Measurements from ENCODE around the gene CAPN5.
A peak's percentile ranks its signal among the peaks of the same experiment; 100 is the strongest.
"Not testable (repeated sequence)": the region's sequence is repeated elsewhere in the genome, so short reads cannot be mapped to it uniquely, and the experiment has no call there.

Gene CAPN5

DNA sequence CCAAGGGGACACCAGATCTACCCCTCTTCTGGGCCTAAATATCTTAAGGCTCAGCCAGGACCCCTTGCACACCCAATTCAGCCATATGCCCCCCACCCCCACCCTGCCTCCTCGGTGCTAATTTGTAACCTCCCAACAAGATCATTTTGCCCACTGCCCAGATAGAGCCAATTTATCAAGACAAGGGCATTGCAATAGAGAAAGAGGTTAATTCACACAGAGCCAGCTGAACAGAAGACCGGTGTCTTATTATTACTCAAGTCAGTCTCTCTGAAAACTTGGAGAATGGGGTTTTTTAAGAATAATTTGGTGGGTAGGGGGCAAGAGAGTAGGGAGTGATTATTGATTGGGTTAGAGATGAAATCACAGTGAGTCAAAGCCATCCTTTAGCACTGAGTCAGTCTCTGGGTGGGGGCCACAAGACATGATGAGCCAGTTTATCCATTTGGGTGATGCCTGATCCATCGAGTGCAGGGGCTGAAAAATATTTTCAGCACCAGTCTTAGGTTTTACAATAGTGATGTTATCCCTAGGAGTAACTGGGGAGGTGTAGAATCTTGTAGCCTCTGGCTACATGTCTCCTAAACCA is 9.9 kb upstream of the CAPN5 start:
- Histone ChIP-seq H3K9me3 (ENCODE audit: control insufficient read depth, low read length) (peaks cover 7% of the 10 kb centered on the region), H3K36me3 (ENCODE audit: control insufficient read depth, insufficient read depth, low read length, severe bottlenecking) (no peaks in the 10 kb centered on the region), H3K27me3 (replicated peaks; ENCODE audit: control insufficient read depth, insufficient read depth, low read length) (no peaks in the 10 kb centered on the region), H3K4me3 (ENCODE audit: low read length) (no peak overlapping the region), H3K4me1 (ENCODE audit: control insufficient read depth, insufficient read depth, low read length) (no peaks in the 10 kb centered on the region), H3K9ac (ENCODE audit: low read length) (no peak overlapping the region)
- no peak for DNase-seq (ENCODE audit: low read depth)

DNA sequence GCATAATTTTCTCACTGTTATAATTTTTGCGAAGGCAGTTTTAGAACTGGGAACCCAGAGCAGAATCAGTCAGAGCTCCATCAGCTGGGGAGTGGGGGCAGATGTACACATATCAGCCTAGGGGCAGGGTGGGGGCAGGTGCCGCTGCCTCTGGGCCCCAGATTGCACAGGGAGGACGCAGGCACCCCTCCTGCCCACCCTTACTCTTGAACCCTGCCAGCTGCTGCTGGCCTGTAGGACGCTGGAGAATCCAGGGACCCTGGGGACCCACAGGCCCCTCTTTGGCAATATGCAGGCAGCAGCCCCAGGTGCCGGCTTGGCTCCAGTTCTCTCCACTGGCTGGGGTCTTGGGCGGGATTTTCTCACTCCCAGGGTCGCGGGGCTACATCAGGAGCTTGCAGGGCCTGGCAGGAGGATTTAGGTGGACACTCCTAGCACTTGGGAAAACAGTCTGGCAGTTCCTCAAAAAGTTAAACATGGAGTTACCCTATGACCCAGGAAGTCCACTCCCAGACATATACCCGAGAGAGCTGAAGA is 8.8 kb upstream of the CAPN5 start:
- DNase-seq (ENCODE audit: low read depth) = no peak
- no peak overlapping the region for H3K4me3 ChIP-seq (ENCODE audit: low read length)
- no peaks in the 10 kb centered on the region for H3K4me1 ChIP-seq (ENCODE audit: control insufficient read depth, insufficient read depth, low read length)
- H3K27me3 ChIP-seq (replicated peaks; ENCODE audit: control insufficient read depth, insufficient read depth, low read length) = no peaks in the 10 kb centered on the region
- H3K9me3 ChIP-seq (ENCODE audit: control insufficient read depth, low read length) = peaks cover 7% of the 10 kb centered on the region
- H3K9ac ChIP-seq (ENCODE audit: low read length) = no peak overlapping the region
- H3K36me3 ChIP-seq (ENCODE audit: control insufficient read depth, insufficient read depth, low read length, severe bottlenecking) = no peaks in the 10 kb centered on the region

DNA sequence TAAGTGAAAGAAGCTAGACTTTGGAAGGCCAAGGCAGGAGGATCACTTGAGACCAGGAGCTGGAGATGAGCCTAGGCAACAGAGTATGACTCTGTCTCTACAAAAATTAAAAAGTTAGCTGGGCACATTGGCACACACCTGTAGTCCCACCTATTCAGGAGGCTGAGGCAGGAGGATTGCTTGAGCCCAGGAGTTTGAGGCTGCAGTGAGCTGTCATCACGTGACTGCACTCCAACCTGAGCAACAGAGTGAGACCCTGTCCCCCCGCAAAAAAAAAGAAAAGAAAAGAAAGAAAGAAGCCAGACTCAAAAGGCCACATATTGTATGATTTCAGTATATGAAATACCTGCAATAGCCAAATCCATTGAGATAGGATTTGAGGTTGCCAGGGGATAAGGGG is 7.9 kb upstream of the CAPN5 start:
- no peak for DNase-seq (ENCODE audit: low read depth)
- no peaks in the 10 kb centered on the region for H3K36me3 ChIP-seq (ENCODE audit: control insufficient read depth, insufficient read depth, low read length, severe bottlenecking)
- H3K27me3 ChIP-seq (replicated peaks; ENCODE audit: control insufficient read depth, insufficient read depth, low read length) = no peaks in the 10 kb centered on the region
- H3K9me3 ChIP-seq (ENCODE audit: control insufficient read depth, low read length) = peaks cover 7% of the 10 kb centered on the region
- no peaks in the 10 kb centered on the region for H3K4me1 ChIP-seq (ENCODE audit: control insufficient read depth, insufficient read depth, low read length)
- no peak overlapping the region for H3K9ac ChIP-seq (ENCODE audit: low read length)
- H3K4me3 ChIP-seq (ENCODE audit: low read length) = no peak overlapping the region

DNA sequence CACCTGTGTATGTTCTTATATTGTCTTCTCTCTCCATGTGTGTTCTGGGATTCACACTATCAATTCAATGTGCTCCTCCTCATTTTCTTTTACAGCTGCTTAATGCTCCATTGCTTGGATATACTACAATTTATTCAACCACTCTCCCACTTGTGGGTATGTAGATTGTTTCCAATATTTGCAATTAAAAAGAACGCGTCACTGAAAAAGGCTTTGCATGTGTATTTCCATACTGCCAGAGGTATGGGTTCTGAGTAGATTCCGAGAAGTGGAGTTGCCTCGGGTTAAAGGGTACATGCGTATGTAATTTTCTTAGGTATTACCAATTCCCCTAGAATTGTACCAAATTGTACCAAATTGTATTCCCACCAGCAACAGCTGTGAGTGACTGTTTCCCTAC is 7.0 kb upstream of the CAPN5 start:
- Histone ChIP-seq H3K4me1 (ENCODE audit: control insufficient read depth, insufficient read depth, low read length) (no peaks in the 10 kb centered on the region), H3K36me3 (ENCODE audit: control insufficient read depth, insufficient read depth, low read length, severe bottlenecking) (no peaks in the 10 kb centered on the region), H3K27me3 (replicated peaks; ENCODE audit: control insufficient read depth, insufficient read depth, low read length) (no peaks in the 10 kb centered on the region), H3K4me3 (ENCODE audit: low read length) (no peak overlapping the region), H3K9me3 (ENCODE audit: control insufficient read depth, low read length) (peaks cover 7% of the 10 kb centered on the region), H3K9ac (ENCODE audit: low read length) (no peak overlapping the region)
- DNase-seq (ENCODE audit: low read depth) = no peak

DNA sequence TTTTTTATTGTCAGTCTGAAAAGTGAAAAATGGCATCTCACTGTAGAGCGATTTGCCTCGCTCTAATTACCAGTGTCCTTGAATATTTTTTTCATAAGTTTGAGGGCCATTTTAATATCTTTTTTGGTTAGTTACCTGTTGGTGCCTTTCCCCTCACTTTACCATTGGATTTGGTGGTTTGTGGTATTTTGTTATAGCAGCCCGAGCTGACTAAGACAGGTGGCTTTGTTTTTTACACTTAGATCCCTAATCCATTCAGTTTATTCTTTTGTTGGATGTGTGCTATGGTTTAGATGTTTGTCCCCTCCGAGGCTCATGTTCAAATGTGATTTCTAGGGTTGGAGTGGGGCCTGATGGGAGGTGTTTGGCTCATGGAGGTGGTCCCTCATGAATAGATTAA is 6.5 kb upstream of the CAPN5 start:
- Histone ChIP-seq H3K9me3 (ENCODE audit: control insufficient read depth, low read length) (peaks cover 7% of the 10 kb centered on the region), H3K4me3 (ENCODE audit: low read length) (no peak overlapping the region), H3K36me3 (ENCODE audit: control insufficient read depth, insufficient read depth, low read length, severe bottlenecking) (no peaks in the 10 kb centered on the region), H3K27me3 (replicated peaks; ENCODE audit: control insufficient read depth, insufficient read depth, low read length) (no peaks in the 10 kb centered on the region), H3K4me1 (ENCODE audit: control insufficient read depth, insufficient read depth, low read length) (no peaks in the 10 kb centered on the region), H3K9ac (ENCODE audit: low read length) (no peak overlapping the region)
- DNase-seq (ENCODE audit: low read depth) = no peak

DNA sequence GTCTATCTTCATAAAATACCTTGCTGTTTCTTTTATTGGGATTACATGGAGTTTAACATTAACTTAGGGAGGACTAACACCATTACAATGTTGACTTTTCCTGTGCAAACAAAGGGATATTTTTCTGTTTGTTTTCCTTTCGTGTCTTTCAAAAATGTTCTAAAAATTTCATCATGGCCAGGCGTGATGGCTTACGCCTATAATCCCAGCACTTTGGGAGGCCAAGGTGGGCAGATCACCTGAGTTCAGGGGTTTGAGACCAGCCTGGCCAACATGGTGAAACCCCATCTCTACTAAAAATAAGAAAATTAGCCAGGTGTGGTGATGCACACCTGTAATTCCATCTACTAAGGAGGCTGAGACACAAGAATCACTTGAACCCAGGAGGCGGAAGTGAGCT is 5.5 kb upstream of the CAPN5 start:
- not testable (repeated sequence) for H3K4me1 ChIP-seq (ENCODE audit: control insufficient read depth, insufficient read depth, low read length); H3K27me3 ChIP-seq (replicated peaks; ENCODE audit: control insufficient read depth, insufficient read depth, low read length); H3K9ac ChIP-seq (ENCODE audit: low read length); DNase-seq (ENCODE audit: low read depth); H3K4me3 ChIP-seq (ENCODE audit: low read length); H3K36me3 ChIP-seq (ENCODE audit: control insufficient read depth, insufficient read depth, low read length, severe bottlenecking); H3K9me3 ChIP-seq (ENCODE audit: control insufficient read depth, low read length)

DNA sequence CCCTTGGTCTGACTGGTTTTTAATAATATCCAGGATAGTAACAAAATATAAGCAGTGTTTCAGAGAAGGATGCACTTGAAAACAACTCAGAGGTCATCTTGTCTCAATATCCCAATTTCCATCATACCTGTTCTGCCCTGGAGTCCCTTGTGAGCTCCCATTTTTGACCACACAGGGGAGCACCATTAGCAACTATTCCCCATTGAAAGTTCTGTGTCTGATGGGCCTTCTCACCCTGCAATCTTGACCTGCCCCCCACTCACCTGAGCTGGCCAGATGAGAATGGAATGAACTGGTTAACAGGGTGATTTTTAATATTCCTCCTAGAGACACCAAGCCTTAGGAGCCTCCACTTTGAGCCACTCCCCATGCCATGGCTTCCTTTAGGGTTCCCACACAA is 3.8 kb upstream of the CAPN5 start:
- H3K27me3 ChIP-seq (replicated peaks; ENCODE audit: control insufficient read depth, insufficient read depth, low read length) = no peaks in the 10 kb centered on the region
- H3K9me3 ChIP-seq (ENCODE audit: control insufficient read depth, low read length) = no peaks in the 10 kb centered on the region
- no peak for DNase-seq (ENCODE audit: low read depth)
- no peaks in the 10 kb centered on the region for H3K36me3 ChIP-seq (ENCODE audit: control insufficient read depth, insufficient read depth, low read length, severe bottlenecking)
- H3K4me3 ChIP-seq (ENCODE audit: low read length) = no peak overlapping the region
- H3K4me1 ChIP-seq (ENCODE audit: control insufficient read depth, insufficient read depth, low read length) = peaks cover 13% of the 10 kb centered on the region
- H3K9ac ChIP-seq (ENCODE audit: low read length) = no peak overlapping the region

DNA sequence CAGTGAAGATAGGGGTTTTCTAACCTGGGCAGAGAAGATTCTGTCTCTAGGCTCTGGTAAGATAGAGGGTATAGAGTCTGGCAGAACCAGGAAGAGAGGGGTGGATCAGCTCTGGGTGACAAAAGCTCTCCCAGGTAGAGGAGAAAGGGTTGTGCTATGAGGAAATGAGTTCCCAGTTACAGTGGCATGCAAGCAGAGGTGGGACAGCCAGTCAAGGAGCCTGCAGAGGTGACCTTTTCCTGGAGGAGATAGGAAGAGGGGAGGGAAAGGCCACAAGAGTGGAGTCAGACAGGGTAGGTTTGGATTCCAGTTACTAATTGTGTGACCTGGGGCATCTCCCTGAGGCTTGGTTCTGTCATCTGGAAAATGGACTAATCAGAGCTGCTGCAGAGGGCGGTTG is 3.4 kb upstream of the CAPN5 start:
- Histone ChIP-seq H3K9ac (ENCODE audit: low read length) (no peak overlapping the region), H3K27me3 (replicated peaks; ENCODE audit: control insufficient read depth, insufficient read depth, low read length) (no peaks in the 10 kb centered on the region), H3K4me1 (ENCODE audit: control insufficient read depth, insufficient read depth, low read length) (peaks cover 18% of the 10 kb centered on the region), H3K36me3 (ENCODE audit: control insufficient read depth, insufficient read depth, low read length, severe bottlenecking) (no peaks in the 10 kb centered on the region), H3K9me3 (ENCODE audit: control insufficient read depth, low read length) (no peaks in the 10 kb centered on the region), H3K4me3 (ENCODE audit: low read length) (no peak overlapping the region)
- no peak for DNase-seq (ENCODE audit: low read depth)

DNA sequence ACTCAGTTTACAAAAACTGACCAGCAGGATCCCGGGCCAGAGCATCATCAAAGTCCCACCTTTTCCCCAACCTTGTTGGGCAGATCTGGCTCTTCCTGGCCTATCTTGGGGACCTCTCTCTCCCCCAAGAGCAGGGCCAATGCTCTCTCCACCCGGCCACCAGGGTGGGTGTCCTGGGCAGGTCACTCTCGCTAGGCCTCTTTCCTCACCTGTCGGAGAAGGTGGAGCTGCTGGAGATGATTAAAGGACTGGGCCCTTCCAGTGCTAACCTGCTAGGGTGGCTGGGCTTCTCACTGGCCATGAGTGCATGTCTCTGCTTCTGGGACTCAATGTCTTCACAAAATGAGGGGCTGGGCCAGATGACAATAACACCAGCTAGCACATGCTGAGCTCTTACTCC is 2.9 kb upstream of the CAPN5 start:
- no peaks in the 10 kb centered on the region for H3K36me3 ChIP-seq (ENCODE audit: control insufficient read depth, insufficient read depth, low read length, severe bottlenecking)
- no peak overlapping the region for H3K9ac ChIP-seq (ENCODE audit: low read length)
- H3K9me3 ChIP-seq (ENCODE audit: control insufficient read depth, low read length) = no peaks in the 10 kb centered on the region
- no peak overlapping the region for H3K4me3 ChIP-seq (ENCODE audit: low read length)
- H3K27me3 ChIP-seq (replicated peaks; ENCODE audit: control insufficient read depth, insufficient read depth, low read length) = no peaks in the 10 kb centered on the region
- DNase-seq (ENCODE audit: low read depth) = no peak
- H3K4me1 ChIP-seq (ENCODE audit: control insufficient read depth, insufficient read depth, low read length) = peaks cover 22% of the 10 kb centered on the region

DNA sequence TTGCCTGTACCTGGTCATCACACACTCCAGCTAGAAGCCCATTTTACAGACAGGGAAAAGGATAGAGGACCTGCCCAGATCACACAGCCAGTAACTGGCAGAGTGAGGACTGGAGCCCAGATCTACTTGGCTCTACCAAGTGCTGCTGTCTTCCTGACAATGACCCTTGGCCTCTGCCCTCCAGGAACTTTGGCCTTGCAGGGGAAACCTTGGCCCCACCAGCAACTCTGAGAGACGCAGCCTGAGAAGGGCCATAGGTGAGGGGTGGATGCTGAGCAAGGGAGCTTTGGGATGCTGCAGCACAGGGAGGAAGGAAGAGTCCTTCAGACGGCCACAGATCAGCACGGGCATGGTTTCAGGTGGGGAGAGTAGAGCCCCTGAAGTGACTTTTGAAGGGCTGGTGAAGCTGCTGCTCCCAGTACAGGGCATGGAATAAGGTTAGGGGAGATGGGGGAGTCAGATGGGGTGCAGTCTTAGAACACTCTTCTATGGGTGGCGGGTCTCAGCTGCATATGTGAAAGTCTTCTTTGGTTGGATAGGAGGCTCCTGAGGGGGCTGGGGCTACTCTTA is 2.0 kb upstream of the CAPN5 start:
- no peak for DNase-seq (ENCODE audit: low read depth)
- no peaks in the 10 kb centered on the region for H3K9me3 ChIP-seq (ENCODE audit: control insufficient read depth, low read length)
- no peaks in the 10 kb centered on the region for H3K27me3 ChIP-seq (replicated peaks; ENCODE audit: control insufficient read depth, insufficient read depth, low read length)
- no peak overlapping the region for H3K9ac ChIP-seq (ENCODE audit: low read length)
- H3K36me3 ChIP-seq (ENCODE audit: control insufficient read depth, insufficient read depth, low read length, severe bottlenecking) = no peaks in the 10 kb centered on the region
- no peak overlapping the region for H3K4me3 ChIP-seq (ENCODE audit: low read length)
- H3K4me1 ChIP-seq (ENCODE audit: control insufficient read depth, insufficient read depth, low read length) = peaks cover 29% of the 10 kb centered on the region

DNA sequence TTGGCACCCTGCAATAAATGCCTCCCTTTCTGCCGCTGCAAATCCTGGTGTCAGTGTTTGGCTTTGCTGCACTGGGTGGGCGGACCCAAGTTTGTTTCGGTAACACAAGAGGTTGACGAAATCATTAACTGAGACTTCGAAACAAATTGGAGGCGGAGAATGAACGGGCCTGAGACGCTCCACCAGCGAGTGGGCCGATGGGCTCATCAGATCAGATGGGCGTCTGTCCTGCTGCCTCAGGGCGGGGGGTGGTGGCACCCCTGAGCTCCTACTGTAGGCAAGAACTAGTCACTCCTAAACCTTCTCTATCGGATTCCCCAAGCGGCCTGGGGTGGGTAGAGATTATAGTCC is 918 bp upstream of the CAPN5 start:
- no peaks in the 10 kb centered on the region for H3K27me3 ChIP-seq (replicated peaks; ENCODE audit: control insufficient read depth, insufficient read depth, low read length)
- H3K9me3 ChIP-seq (ENCODE audit: control insufficient read depth, low read length) = no peaks in the 10 kb centered on the region
- peaks cover 29% of the 10 kb centered on the region for H3K4me1 ChIP-seq (ENCODE audit: control insufficient read depth, insufficient read depth, low read length)
- peak; percentile 63 for DNase-seq (ENCODE audit: low read depth)
- no peaks in the 10 kb centered on the region for H3K36me3 ChIP-seq (ENCODE audit: control insufficient read depth, insufficient read depth, low read length, severe bottlenecking)
- H3K4me3 ChIP-seq (ENCODE audit: low read length) = peak overlapping the region; percentile 84
- H3K9ac ChIP-seq (ENCODE audit: low read length) = peak overlapping the region; percentile 95

Measured in adipocyte (in vitro differentiated cells).